SIG-M5 treated with dmso at 0.1 percent for 504 hours (cell line): ENCODE measurements around the gene NDUFS3.
A peak's percentile ranks its signal among the peaks of the same experiment; 100 is the strongest.

ENCODE experiments used
- DNase-seq: peaks from one replicate; lab custom pipeline; 2025; ENCODE audit not compliant: unreplicated experiment; lab: John Stamatoyannopoulos, UW

The NDUFS3 gene

GRCh38 chr11:47589977-47590861 lies 11.3 kb downstream of the NDUFS3 start:
- no peak for DNase-seq

- no peak for DNase-seq
Measured at GRCh38 chr11:47591764-47592163, 12.9 kb downstream of the NDUFS3 start.

GRCh38 chr11:47592251-47592650 lies 13.4 kb downstream of the NDUFS3 start:
- DNase-seq, result no peak

GRCh38 chr11:47592970-47593369 lies 14.1 kb downstream of the NDUFS3 start:
- no peak for DNase-seq

- DNase-seq, result no peak
Measured at GRCh38 chr11:47593492-47593933, 14.6 kb downstream of the NDUFS3 start.

GRCh38 chr11:47593934-47594855 lies 15.3 kb downstream of the NDUFS3 start, which contains the start of gene C1QTNF4:
TSS of gene C1QTNF4 (minus strand) at chr11:47594411. CDS start at chr11:47590810, 3,601 bp downstream.
- no peak for DNase-seq

- no peak for DNase-seq
Measured at GRCh38 chr11:47595029-47595428, 16.2 kb downstream of the NDUFS3 start.

- DNase-seq, result no peak
Measured at GRCh38 chr11:47595967-47596366, 17.1 kb downstream of the NDUFS3 start.

- no peak for DNase-seq
Measured at GRCh38 chr11:47599902-47600301, 21.0 kb downstream of the NDUFS3 start.

GRCh38 chr11:47603295-47603694 lies 24.4 kb downstream of the NDUFS3 start:
- no peak for DNase-seq

GRCh38 chr11:47605921-47606320 lies 27.0 kb downstream of the NDUFS3 start:
- DNase-seq, result no peak

- DNase-seq, result no peak
Measured at GRCh38 chr11:47606731-47607130, 27.9 kb downstream of the NDUFS3 start.

- no peak for DNase-seq
Measured at GRCh38 chr11:47607380-47607779, 28.5 kb downstream of the NDUFS3 start.

- DNase-seq, result no peak
Measured at GRCh38 chr11:47609675-47610074, 30.8 kb downstream of the NDUFS3 start.

- peak; percentile 86 for DNase-seq
Measured at GRCh38 chr11:47611348-47611794, 32.5 kb downstream of the NDUFS3 start.

GRCh38 chr11:47615249-47615648 lies 36.4 kb downstream of the NDUFS3 start:
- DNase-seq, result no peak

GRCh38 chr11:47616726-47617416 lies 38.0 kb downstream of the NDUFS3 start:
- peak; percentile 35 for DNase-seq

- DNase-seq, result no peak
Measured at GRCh38 chr11:47617417-47617809, 38.5 kb downstream of the NDUFS3 start.

GRCh38 chr11:47620836-47621378 lies 42.0 kb downstream of the NDUFS3 start:
- no peak for DNase-seq

GRCh38 chr11:47626234-47626633 lies 47.4 kb downstream of the NDUFS3 start:
- no peak for DNase-seq

GRCh38 chr11:47628026-47628425 lies 49.2 kb downstream of the NDUFS3 start:
- no peak for DNase-seq
